Subcutaneous adipose tissue (tissue), 4 donors: ENCODE data around the gene HSFX4. TPM values are rescaled to one million over a fixed set of nuclear protein-coding genes. Genes with fewer than 3 reads are reported as not detected.

Source experiments
- CTCF ChIP-seq: fragments of 450-650 bp; IDR thresholded peaks from one replicate; pipeline ENCODE4 v1.5.1; 2016; ENCODE audit warnings: low read depth, mild to moderate bottlenecking, control low read depth, antibody characterized with exemption, moderate library complexity
- total RNA-seq, 4 donors: library from RNA; depleted of rRNA; stranded (reverse); fragments of >200 nt; gene quantifications; one replicate each; pipeline ENCODE4 v1.1.0, GENCODE V29; 2016

The HSFX4 gene
- total RNA-seq, 4 donors from 2014 or later, result not detected

- TF ChIP-seq CTCF, result no peak
Measured at GRCh38 chrX:149909324-149910177, 19.8 kb upstream of the HSFX4 start.

DNA sequence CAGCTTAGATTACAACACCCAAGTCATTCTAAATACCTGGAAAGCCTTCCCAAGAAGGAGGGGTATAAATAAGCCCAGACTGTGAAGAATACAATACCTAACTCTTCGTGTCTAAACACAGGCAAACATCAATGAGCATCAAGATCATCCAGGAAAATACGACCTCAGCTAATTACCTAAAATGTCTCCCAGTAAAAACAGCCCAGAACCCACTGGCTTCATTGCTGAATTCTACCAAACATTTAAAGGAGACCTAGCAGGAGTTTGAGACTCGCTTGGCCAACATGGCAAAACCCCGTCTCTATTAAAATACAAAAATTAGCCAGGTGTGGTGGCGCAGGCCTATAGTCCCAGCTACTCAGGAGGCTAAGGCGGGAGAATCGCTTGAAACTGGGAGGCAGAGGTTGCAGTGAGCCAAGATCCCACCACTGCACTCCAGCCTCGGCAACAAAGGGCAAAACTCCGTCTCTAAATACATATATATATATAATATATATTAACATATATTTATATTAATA is 19.1 kb upstream of the HSFX4 start:
- no peak for TF ChIP-seq CTCF

- TF ChIP-seq CTCF, result no peak
Measured at GRCh38 chrX:149916745-149917392, 12.5 kb upstream of the HSFX4 start.

GRCh38 chrX:149937871-149938426 is 8.6 kb downstream of the HSFX4 start:
- TF ChIP-seq CTCF, result no peak

DNA sequence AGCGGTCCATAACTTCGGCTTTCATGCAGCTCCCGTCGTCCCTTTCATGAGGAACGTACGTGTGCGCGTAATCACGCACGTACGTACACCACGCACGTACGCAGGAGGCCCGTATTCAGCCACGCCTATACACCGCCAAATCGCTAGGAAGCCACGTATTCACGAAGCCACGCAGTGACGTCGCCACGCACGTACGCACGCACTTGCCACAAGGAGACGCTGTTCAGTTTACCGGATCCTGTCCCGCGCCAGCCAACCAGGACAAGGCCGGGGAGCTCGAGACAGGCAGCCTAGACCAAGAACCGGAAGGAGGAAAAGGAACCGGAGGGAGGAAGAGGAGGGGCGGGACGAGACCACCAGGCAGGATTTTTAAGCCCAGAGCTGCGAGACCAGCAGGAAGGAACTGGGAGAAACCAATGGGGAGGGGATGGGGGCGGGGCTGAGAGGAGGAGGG is 9.1 kb downstream of the HSFX4 start, which contains the start of gene EOLA2:
Gene EOLA2 (minus strand): TSS at position 65 of the 454 bp plus-strand sequence. CDS start 4,617 bp downstream, outside the sequence.
- no peak for TF ChIP-seq CTCF

- no peak for TF ChIP-seq CTCF
Measured at GRCh38 chrX:149938881-149939654, 9.7 kb downstream of the HSFX4 start.

DNA sequence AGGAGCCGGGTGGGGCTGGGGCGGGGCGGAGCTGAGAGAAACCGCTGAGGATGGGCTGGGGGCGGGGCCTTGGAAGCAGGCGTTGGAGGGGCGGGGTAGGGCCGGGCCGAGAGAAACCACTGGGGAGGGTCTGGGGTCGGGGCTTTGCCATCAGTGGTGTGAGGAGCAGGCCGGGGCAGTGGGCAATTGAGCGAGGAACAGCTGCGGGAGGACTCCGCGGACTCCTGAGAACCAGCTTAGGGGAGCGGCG is 10.2 kb downstream of the HSFX4 start:
- no peak for TF ChIP-seq CTCF
